HS-27A (cell line): ENCODE results near the gene TSPAN14.

Source experiments
- DNase-seq: peaks from one replicate; pipeline ENCODE4 v3.0.0-alpha.2; 2012; ENCODE audit warnings: low read depth, missing footprints

TSPAN14 gene

GRCh38 chr10:80455461-80456349 is 1.6 kb downstream of the TSPAN14 start:
- no peak for DNase-seq

GRCh38 chr10:80457554-80458262 is 3.6 kb downstream of the TSPAN14 start:
- no peak for DNase-seq

- no peak for DNase-seq
Measured at GRCh38 chr10:80458263-80458625, 4.1 kb downstream of the TSPAN14 start.

GRCh38 chr10:80458638-80459037 is 4.5 kb downstream of the TSPAN14 start:
- no peak for DNase-seq

GRCh38 chr10:80459047-80459865 is 5.1 kb downstream of the TSPAN14 start:
- peak; percentile 26 for DNase-seq

- no peak for DNase-seq
Measured at GRCh38 chr10:80460399-80461207, 6.5 kb downstream of the TSPAN14 start.

GRCh38 chr10:80461208-80462183 is 7.4 kb downstream of the TSPAN14 start:
- no peak for DNase-seq

- no peak for DNase-seq
Measured at GRCh38 chr10:80462299-80462980, 8.3 kb downstream of the TSPAN14 start.

- no peak for DNase-seq
Measured at GRCh38 chr10:80462981-80463741, 9.1 kb downstream of the TSPAN14 start.

- DNase-seq, result no peak
Measured at GRCh38 chr10:80463868-80464267, 9.8 kb downstream of the TSPAN14 start.

GRCh38 chr10:80464557-80465450 is 10.7 kb downstream of the TSPAN14 start:
- DNase-seq, result no peak

- DNase-seq, result no peak
Measured at GRCh38 chr10:80465451-80465835, 11.3 kb downstream of the TSPAN14 start.

- no peak for DNase-seq
Measured at GRCh38 chr10:80465839-80466590, 11.9 kb downstream of the TSPAN14 start.

GRCh38 chr10:80466724-80467326 is 12.7 kb downstream of the TSPAN14 start:
- DNase-seq, result no peak

- DNase-seq, result no peak
Measured at GRCh38 chr10:80468002-80468401, 13.9 kb downstream of the TSPAN14 start.

- no peak for DNase-seq
Measured at GRCh38 chr10:80468806-80469421, 14.8 kb downstream of the TSPAN14 start.
